Measurements from ENCODE around the gene ECPAS.

DNA sequence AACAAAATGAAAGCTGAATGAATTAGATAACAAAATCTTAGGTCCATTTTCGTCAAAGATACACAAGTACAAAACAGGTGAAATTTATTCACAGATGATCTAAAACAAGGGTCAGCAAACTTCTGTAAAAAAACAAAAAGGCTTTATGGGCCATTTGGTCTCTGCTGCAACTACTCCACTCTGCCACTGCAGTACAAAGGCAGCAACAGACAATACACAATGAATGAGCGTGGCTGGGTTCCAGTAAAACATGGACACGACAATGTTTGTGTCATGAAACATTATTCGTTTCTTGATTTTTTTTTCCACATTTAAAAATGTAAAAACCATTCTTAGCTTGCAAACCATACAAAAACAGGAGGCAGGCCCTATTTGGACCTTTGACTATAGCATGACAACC lies 71.9 kb downstream of the ECPAS start:
- TF ChIP-seq, protein P1, sequence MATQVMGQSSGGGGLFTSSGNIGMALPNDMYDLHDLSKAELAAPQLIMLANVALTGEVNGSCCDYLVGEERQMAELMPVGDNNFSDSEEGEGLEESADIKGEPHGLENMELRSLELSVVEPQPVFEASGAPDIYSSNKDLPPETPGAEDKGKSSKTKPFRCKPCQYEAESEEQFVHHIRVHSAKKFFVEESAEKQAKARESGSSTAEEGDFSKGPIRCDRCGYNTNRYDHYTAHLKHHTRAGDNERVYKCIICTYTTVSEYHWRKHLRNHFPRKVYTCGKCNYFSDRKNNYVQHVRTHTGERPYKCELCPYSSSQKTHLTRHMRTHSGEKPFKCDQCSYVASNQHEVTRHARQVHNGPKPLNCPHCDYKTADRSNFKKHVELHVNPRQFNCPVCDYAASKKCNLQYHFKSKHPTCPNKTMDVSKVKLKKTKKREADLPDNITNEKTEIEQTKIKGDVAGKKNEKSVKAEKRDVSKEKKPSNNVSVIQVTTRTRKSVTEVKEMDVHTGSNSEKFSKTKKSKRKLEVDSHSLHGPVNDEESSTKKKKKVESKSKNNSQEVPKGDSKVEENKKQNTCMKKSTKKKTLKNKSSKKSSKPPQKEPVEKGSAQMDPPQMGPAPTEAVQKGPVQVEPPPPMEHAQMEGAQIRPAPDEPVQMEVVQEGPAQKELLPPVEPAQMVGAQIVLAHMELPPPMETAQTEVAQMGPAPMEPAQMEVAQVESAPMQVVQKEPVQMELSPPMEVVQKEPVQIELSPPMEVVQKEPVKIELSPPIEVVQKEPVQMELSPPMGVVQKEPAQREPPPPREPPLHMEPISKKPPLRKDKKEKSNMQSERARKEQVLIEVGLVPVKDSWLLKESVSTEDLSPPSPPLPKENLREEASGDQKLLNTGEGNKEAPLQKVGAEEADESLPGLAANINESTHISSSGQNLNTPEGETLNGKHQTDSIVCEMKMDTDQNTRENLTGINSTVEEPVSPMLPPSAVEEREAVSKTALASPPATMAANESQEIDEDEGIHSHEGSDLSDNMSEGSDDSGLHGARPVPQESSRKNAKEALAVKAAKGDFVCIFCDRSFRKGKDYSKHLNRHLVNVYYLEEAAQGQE (IDR thresholded peaks at IDR 0.05; ENCODE audit: insufficient replicate concordance, low read depth): no peak
- TF ChIP-seq, protein P2, sequence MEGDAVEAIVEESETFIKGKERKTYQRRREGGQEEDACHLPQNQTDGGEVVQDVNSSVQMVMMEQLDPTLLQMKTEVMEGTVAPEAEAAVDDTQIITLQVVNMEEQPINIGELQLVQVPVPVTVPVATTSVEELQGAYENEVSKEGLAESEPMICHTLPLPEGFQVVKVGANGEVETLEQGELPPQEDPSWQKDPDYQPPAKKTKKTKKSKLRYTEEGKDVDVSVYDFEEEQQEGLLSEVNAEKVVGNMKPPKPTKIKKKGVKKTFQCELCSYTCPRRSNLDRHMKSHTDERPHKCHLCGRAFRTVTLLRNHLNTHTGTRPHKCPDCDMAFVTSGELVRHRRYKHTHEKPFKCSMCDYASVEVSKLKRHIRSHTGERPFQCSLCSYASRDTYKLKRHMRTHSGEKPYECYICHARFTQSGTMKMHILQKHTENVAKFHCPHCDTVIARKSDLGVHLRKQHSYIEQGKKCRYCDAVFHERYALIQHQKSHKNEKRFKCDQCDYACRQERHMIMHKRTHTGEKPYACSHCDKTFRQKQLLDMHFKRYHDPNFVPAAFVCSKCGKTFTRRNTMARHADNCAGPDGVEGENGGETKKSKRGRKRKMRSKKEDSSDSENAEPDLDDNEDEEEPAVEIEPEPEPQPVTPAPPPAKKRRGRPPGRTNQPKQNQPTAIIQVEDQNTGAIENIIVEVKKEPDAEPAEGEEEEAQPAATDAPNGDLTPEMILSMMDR (IDR thresholded peaks at IDR 0.05; ENCODE audit: insufficient read depth, low read length): no peak
- TF ChIP-seq POLR2AphosphoS5 (IDR thresholded peaks at IDR 0.05; ENCODE audit: low read depth) (no peak), SPI1 (IDR thresholded peaks at IDR 0.05; ENCODE audit: borderline replicate concordance, low read depth) (no peak)

Measured in HL-60 (cell line).